CD4-positive, alpha-beta T cell treated with Interleukin-17A for 4 hours (primary cell): ENCODE data around the gene TCF7L1.
"Not testable (repeated sequence)": the region's sequence is repeated elsewhere in the genome, so short reads cannot be mapped to it uniquely, and the experiment has no call there.

Source experiments
- DNase-seq: peaks from one replicate; pipeline ENCODE4 v3.0.0-alpha.2; 2020; ENCODE audit warnings: mixed read lengths

The TCF7L1 gene

DNA sequence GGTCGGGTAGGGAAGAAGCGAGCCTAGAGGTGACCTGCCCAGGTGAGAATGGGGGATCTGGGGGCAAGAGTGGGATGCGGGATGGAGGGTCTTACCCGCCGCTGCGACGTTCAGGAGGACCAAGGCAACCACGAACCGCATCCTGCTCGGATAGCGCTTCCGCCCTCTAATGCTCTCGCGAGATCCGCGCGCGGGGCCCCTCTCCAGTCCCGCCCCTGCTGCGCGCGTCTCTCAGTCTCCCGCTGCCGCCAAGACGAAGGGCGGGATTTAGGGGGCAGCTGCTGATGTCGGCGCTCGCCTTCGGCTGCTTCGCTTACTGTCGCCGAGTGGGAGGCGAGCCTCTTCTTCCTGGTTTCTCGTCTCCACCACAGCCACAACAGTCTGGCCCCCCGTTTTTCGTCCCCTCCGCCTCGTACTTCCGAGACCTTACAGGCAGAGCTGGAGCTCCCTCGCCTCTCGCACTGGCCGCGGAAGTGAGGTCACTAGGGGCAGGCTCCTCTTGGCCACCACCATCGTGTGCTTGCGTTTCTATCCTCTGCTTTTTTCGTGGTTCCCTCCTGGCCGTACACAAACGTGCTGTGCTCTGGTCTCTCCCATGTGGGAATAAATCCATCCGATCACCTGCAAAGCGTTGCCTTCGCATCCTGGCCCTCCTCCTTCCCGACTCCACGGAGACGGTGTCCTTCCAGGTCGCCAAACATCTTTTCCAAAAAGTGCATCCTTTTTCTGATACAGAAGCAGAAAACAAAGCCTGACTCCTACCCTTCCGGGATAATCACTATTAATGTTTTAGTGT is 194.8 kb downstream of the TCF7L1 start, which contains the start of gene TGOLN2:
TGOLN2 (minus strand) TSS at position 168 of the 796 bp plus-strand sequence; CDS start at position 141, 27 bp downstream.
- peak; percentile 96 for DNase-seq

DNA sequence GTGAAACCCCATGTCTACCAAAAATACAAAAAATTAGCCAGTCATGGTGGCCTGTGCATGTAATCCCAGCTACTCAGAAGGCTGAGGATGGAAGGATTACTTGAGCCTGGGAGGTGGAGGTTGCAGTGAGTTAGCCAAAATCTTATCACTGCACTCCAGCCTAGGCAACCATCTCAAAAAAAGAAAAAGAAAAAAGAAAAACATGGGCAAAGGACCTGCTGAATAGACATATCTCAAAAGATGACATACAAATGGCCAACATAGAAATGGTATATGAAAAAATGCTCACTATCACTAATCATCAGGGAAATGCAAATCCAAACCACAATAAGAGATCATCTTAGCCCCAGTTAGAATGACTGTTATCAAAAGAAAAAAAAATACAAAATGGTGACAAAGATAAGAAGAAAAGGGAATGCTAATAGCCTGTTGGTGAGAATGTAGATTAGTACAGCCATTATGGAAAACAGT is 196.0 kb downstream of the TCF7L1 start:
- no peak for DNase-seq

DNA sequence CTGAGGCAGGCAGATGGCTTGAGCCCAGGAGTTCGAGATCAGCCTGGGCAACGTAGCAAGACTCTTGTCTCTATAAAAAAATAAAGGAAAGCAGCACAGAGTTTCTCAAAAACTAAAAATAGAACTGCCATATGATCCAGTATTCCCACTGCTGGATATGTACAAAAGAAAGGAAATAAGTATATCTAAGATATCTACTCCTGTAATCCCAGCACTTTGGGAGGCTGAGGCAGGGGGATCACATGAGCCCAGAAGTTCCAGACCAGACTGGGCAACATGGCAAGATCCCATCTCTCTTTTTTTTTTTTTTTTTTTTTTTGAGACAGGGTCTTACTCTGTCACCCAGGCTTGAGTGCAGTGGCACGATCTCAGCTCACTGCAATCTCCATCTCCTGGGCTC is 196.5 kb downstream of the TCF7L1 start:
- not testable (repeated sequence) for DNase-seq

DNA sequence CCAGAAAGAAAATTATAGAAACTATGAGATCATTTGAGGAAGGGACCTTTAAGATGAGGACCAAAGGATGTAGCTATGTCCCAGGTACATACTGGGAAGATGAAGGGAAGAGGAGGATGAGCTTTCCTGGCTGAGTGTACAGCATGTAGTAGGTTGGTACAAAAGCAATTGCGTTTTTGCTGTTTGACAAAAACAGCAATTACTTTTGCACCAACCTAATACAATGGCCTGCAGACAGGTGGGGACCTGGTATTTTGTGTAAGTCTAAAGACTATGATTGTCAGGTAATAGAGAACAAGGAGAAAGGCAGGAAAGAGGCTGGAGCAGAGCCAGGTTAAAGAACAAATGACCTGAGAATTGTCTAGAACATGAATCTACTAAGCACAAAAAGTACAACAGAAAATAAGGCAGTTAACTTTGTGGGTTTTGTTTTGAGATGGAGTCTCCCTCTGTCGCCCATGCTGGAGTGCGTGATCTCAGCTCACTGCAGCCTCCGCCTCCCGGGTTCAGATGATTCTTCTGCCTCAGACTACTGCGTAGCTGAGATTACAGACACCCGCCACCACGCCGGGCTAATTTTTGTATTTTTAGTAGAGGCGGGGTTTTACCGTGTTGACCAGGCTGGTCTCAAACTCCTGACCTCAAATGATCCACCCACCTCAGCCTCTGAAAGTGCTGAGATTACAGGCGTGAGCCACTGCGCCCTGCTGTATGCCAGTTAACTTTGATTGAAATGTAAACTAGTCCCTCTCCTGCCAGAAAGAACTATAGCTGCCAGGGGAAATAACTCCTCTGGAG is 197.8 kb downstream of the TCF7L1 start:
- no peak for DNase-seq

DNA sequence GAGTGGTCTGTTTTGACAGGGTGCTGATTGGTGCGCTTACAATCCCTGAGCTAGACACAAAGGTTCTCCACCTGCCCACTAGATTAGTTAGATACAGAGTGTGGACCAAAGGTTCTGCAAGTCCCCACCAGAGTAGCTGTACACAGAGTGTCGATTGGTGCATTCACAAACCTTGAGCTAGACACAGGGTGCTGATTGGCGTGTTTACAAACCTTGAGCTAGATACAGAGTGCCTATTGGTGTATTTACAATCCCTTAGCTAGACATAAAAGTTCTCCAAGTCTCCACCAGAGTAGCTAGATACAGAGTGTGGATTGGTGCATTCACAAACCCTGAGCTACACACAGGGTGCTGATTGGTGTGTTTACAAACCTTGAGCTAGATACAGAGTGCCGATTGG is 200.7 kb downstream of the TCF7L1 start:
- DNase-seq: not testable (repeated sequence)

DNA sequence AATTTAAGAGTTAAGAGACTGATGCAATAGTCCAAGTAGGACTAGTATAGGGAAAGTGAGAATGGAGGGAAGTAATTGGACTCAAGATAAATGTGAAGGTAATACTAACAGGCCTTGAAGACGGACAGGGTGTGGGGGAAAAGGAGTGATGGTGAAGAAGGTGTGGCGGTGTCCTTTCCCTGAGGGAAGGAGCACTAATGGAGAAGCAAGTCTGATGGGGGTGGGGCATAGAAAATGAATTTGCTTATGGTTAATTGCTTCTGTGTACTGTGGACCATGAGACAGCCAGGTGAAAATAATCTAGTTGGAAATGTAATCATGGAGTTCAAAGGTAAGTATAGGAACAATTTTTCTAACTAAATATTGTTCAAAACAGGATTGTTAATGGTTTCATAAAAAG is 201.7 kb downstream of the TCF7L1 start:
- no peak for DNase-seq

DNA sequence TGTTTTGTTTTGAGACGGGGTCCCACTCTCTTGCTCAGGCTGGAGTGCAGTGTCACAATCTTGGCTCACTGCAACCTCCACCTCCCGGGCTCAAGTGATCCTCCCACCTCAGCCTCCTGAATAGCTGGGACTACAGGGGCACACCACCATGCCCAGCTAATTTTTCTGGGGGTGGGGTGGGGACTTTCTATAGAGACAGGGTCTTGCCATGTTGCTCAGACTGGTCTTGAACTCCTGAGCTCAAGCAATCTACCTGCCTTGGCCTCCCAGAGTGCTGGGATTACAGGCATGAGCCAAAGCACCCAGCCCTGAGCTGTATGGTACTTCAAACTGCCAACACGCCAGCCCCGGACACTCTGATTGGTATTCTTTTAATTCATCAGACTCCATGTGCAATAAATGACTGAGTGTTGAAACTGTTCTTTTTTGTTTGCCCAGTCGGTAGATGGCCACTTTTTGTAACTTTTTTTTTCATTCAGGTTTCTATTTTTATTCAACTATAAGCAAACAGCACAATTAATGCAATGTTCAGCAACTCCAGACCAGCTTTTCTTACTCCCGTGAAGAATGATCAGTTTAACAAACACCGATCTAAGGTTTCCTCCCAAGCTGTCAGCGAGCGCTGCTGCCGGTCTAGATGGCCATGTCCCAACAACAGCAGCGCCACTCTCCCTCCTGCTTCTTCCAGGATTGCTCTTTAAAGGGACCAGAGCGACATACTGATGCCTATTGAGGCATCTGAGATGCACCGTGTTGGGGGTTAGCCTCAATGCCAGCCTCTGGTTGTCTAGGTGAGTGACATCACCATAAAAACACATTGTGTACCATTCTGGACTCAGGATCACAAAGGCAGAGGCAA is 207.1 kb downstream of the TCF7L1 start:
- no peak for DNase-seq

DNA sequence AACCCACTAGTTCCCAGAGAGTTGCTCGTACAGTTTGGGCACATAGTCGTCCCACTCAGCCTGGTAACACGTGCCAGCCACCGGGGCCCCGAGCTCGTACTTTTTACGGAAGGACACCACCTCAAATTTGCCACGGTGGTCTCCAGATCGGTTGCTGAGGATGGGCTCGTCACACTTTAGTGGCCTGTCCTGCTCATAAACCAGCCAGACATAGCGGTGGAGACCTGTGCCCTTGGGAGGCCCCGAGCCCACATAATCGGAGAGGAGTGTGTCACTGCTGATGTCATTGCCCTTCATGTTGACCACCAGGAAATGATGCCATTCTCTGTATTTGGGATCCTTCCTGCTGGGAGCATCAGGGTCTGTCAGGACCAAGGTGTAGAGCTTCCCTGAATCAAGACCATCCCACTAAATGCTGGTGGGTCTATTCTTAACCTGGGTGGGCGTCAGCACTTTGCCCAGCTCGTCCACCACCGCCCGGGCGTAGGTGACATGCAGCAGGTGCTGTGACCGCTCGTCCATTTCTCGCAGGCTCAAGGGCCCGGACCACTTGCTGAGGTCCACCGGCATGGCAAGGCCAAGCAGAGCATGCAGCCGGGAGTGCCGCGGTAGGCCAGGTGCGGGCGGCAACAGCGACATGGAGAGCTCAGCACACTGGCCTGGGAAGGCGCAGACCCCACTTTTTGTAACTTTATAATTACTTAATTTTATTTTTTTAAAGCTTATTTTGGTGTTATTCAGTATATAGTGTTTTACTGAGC is 208.3 kb downstream of the TCF7L1 start:
- DNase-seq: no peak

DNA sequence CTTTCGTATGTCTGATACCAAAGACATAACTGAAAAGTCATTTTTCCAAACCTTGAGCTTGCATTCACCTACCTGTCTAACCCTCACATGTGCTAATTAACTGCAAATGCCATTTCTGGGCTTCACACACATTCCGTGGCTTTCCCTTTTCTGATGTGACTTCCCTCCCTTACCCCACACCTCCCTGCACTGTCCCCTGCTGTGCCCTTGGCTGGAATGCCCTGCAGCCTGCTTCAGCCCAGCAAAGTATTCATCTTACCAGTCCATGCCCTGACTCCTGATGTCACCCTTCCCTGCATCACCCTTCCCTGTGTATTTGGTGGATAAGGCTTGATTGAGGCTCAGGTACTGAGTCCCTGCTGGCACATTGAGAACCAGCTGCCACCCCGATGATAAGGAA is 209.0 kb downstream of the TCF7L1 start:
- no peak for DNase-seq

DNA sequence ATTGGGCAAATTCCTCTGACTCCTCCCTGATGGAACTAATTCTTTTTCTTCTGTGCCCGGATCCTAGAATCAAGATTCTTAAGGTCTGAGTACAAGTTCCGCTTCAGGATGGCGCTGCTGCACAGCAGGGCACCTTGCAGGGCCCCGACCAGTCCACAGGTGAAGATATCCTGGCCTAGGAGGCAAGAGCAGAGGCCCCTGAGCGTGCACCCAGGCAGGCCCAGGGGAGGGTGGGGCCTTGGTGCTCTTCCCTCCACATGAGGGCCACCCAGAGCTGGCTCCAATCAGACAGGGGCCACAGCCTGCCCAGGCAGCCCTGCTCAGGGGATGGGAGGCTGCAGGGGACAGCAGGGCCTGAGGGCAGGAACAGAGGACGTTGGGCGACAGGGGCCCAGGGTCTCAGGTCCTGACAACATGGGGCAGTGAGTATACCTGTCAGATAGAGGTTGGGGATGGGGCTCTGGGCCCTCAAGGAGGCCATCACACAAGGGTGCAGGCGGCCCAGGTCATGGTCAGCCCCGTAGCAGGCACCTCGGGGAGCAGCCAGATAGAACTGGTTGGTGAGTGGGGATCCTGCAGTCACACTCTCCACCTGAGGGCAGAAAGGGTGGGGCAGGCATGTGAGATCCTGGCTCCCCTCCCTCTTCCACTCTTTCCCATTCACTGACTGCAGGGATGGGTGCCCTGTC is 210.2 kb downstream of the TCF7L1 start:
- DNase-seq: not testable (repeated sequence)

DNA sequence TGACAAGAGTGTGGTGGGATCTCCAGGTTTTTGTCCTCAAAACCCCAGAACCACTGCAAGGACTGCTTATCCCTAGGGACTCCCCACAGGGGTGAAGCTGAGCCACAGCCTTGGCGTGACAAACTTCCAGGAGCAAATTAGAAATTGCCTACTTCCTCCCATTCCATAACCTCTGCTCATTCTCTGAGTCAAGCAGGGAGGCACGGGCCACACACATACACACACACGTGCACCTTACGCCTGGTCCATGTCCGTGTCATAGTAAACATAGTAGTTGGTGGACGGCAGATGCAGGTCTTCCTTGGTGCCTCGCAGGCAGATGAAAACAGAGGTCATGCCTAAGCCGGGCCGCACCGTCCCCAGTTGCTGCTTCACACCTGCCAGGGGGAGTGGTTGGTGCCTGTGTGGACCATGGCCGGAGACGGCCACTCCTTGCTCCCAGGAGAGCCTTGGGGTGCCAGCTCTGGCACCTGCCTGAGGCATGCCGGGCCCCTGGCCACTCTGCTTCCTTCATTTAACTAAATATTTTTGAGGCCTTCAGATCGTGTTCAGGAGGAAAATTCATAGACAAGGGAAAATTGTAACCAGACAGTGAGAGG is 211.3 kb downstream of the TCF7L1 start:
- DNase-seq: no peak

DNA sequence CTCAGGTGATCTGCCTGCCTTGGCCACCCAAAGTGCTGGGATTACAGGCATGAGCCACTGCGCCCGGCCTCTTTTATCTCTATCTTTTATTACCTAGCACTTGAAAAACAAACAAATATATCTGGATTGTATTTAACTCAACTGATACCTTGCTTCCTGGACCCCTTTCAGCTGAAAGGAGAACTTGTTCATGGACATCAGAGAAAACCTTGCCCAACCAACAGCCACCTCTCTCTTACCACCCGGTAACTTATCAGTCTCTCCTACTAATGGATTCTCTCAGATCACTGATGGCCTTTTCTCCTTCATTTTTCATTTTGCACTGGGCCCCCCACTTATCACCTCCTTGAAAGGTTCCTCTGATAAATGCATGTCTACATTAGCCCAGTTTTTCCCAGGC is 214.4 kb downstream of the TCF7L1 start:
- DNase-seq: no peak

DNA sequence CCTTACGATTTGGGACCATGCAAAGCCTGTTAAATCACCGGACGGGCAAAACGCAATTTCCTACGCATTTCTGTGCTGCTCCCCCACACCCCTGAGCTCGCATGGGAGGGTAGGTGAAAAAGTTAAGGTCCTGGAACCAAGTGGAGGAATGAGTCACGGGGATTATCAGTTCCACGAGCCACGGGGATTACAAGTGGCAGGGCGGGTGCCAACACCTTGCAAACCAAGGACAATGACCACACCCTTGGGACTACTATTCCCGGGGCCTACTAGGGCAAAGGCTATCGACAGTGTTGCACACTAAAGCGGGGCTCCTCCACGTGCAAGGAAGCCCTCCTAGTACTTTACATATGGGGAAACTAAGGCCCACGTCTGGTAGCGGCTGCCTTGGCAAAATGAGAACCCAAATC is 220.7 kb downstream of the TCF7L1 start:
- DNase-seq: peak; percentile 12

DNA sequence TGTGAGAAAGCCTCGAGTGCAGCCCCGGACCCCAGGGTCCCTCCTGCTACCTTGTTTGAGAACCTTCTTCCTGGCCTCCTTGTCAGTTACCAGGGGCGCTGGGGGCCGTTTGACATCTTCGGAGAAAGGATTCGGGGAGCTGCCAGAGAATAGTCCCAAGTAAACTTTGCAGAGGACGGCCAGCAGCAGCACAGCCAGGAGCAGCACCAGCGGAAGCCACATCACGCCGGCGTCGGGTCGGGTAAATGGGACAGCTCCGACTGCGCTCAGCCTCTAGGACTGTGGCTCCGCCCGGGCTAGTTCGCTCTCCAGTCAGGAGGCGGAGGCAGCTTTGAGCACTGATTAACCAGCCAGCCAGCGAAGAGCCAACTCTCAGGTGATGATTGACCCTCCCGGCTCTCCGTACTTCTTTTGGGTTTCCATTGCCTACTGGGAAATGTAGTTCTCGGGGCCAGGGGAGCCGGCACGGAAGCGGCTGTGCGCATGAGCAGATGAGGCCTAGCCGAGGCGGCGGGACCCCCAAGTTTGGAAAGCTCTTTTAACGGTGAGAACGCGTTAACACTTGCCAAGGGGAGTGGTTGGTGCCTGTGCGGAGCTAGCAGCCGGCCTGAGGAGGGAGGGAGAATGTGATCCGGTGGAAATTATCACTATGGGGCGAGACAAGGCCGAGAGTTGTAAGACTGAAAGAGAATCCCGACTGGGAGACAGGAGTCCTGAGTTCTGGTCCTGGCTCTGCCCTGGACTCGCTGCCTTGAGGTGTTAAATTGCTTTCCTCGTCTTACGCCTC is 221.3 kb downstream of the TCF7L1 start, which contains the start of the genes ELMOD3 and RETSAT:
ELMOD3 (plus strand) TSS at position 484 of the 787 bp plus-strand sequence. CDS start 2,430 bp downstream, outside the sequence.
RETSAT (minus strand) TSS at position 243 of the 787 bp plus-strand sequence; CDS start at position 222, 21 bp downstream.
- peak; percentile 96 for DNase-seq

DNA sequence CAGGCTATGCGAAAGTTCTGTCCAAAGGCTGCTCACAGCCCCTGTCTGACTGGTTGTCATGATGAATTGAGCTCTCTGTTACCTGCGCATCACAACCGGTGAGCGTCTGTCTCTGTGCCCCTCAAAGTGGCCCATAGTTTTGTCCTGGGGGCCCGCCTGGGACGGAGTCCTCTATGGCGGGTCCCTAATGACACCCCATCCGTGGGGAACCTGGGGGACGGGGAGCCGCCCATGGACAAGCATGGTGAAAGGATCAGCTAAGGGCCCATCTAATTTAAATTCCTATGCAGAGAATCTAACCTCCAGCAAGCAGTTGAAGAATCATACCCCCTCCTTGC is 221.8 kb downstream of the TCF7L1 start:
- DNase-seq: no peak

DNA sequence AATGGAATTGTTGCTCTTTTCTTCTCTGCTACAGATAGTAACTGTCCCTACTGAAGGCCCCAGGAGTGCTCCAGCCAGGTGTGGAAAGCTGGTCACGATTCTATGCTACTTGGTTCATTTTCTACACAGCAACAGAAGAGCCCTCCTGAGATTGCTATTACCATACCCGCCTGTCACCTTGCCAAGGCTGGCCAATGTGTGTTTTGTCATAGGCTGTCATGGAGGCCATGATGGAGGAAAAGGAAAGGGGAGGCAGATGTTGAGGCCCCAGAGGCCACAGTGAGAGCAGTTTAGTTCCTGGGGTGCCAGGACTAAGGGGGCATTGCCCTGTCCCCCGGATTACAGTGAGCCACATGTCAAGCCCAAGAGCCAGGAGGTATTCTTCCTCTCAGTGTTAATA is 222.3 kb downstream of the TCF7L1 start:
- no peak for DNase-seq

DNA sequence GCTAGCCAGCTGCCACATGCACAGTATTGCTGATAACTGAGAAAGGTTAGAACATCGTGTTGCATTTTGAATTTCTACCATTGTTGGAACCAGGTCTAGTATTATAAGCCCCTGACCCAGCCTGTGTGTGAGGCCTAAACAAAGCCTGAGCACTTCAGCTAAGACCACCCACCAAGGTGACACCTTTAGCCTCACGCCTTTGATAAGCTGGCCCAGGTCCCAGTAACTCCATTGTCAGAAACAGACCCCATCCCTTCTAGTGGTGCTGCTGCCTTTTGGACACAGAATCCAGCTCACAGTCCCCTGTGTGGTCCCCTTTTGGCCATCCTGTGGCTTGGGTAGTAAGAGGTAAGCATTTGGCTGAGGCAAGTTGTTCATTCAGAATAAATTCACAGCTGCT is 223.0 kb downstream of the TCF7L1 start:
- no peak for DNase-seq

DNA sequence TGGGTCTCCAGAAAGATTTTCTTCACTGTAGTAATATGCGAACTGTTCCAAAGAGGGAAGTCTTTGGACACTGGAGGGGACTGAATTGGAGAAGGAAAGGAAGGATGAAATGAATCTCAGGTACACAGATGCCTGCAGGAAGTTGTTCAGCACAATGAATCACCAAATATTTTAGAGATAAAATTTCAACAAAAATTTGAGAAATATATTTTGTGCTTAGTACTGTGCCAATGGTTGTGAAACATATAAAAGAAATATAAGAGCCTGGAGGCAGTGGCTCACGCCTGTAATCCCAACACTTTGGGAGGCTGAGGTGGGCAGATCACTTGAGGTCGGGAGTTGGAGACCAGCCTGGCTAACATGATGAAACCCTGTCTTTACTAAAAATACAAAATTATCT is 224.5 kb downstream of the TCF7L1 start:
- no peak for DNase-seq
